HS-5 (cell line): ENCODE data around the gene ORC6.
"Not testable (repeated sequence)": the region's sequence is repeated elsewhere in the genome, so short reads cannot be mapped to it uniquely, and the experiment has no call there.

Experiments used
- DNase-seq: peaks from one replicate; pipeline ENCODE4 v3.0.0-alpha.2; 2012; ENCODE audit warnings: low read depth

ORC6 gene, protein sequence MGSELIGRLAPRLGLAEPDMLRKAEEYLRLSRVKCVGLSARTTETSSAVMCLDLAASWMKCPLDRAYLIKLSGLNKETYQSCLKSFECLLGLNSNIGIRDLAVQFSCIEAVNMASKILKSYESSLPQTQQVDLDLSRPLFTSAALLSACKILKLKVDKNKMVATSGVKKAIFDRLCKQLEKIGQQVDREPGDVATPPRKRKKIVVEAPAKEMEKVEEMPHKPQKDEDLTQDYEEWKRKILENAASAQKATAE

GRCh38 chr16:46689365-46690280, at the start of gene ORC6:
Gene ORC6 (plus strand): TSS chr16:46689659. CDS start chr16:46689706, 47 bp downstream.
- peak; percentile 83 for DNase-seq

DNA sequence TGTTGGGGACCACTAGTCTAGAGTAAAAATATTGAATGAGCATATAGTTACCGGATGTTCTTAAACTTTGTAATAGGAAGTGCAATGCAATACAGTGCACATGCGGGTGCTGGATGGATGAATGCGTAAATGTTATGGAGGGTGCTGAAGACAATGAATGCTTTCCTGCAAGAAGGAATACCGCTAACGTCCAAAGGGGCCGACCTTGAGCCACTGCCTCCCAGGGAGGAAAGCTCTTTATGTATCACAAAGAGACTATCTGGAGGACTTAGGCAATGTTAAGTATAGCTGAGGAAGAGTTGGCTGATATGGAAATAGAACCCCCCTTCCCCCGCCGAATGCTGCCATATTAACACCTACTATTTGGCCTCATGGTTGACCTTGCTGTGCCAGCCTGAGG, 40.8 kb upstream of the ORC6 start:
- DNase-seq = no peak

DNA sequence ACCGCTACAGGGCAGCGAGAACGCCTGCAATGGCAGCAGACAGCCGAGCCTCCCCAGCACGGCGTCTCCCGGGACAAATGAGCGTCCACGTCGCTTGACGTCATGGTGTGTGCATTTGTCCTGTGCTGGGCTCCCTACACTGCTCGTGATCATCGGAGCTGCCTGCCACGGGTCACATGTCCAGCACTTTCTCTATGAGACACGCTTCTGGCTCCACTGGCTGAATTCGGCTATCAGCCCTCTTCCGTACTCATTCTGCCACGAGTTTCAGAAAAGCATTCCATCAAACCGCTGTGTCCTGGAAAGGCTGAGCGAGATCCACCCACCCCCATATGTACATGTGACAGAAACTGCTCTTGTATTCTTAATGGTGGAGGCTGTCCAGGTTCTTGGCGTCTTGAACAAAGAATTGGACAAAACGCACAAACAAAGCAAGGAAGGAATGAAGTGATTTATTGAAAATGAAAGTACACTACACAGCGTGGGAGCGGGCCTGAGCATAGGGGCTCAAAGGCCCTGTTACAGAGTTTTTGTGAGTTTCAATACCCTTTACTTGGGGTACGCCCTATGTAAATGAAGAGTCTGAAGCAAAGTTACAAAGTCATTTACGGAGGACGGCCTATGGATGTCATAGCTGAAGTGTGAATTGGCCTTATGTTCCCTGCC, 39.7 kb upstream of the ORC6 start:
- DNase-seq = no peak

- DNase-seq = peak; percentile 45
These were observed 39.2 kb upstream of the ORC6 start for GRCh38 chr16:46650254-46650623.

- DNase-seq = no peak
These were observed 38.2 kb upstream of the ORC6 start for GRCh38 chr16:46651305-46651704.

- DNase-seq = no peak
These were observed 30.5 kb upstream of the ORC6 start for GRCh38 chr16:46658925-46659324.

DNA sequence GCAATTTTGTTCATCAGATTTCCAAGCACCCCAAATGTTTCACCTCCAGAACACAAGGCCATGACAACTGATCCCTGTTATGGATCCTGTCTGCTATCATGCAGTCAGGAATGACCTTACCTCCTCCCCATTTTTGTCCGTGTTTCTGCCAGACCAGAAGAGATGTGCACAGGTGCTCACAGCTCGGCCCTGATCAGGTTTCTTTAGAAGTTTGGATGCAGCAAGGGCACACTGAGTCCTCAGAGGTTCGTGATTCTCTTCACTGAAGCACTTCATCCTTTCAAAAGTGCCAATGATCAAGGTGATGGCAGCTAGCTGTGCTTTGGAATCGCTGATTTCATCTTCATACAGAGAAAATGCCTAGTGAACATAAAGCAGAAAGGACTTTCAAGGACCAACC, 27.3 kb upstream of the ORC6 start:
- no peak for DNase-seq

- DNase-seq = no peak
These were observed 16.0 kb upstream of the ORC6 start for GRCh38 chr16:46673320-46674013.

GRCh38 chr16:46677943-46678342, 11.5 kb upstream of the ORC6 start:
- DNase-seq = not testable (repeated sequence)

DNA sequence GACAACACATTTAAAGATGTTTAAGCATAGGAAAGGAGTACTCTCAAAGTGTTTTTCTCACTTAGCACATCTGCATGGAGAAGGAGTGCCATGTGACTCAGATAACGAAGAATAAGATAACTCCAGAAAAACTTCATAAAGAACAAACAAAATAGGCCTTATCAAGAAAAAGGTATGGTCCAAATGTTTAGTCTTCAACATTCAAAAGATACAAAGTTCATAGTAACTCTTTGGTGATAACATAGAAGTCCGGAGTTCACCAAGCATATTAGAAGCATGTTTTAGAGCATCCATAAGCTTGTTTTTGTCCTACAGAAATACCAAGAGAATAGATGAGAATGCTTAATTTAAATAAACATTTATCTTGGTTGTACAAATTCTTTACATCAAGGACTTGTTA, 7.6 kb upstream of the ORC6 start:
- DNase-seq = not testable (repeated sequence)

DNA sequence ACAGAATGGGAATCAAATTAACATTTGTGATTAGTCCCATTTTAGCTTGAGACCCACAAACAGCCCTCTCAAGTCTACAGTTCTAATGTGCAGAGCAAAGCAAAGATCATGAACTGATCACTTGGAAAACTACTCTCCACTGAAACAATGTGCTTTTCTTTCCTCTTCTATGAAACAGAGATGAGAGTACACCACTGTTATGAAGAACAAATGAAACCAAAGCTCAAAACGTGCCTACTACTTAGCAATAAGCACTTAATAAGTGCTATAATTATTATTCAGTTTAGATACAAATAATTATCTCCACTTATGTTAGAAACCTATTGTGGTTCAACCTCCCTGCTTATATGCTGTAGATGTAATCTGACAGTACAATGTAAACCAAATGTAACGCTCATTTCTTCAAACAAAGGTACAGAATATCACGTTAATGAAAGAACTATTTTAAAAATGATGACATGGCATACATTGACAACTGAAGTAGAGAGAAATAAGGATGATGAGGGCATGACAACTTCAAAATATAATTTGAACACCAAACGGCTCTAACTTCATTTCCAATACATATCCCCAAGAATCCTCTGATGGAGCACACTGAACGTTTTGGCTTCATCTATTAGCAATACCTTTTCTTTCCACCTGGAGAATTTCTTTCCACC, 2.5 kb upstream of the ORC6 start:
- DNase-seq = no peak

- DNase-seq = no peak
These were observed 2.0 kb upstream of the ORC6 start for GRCh38 chr16:46687486-46687885.

- no peak for DNase-seq
These were observed 1.3 kb upstream of the ORC6 start for GRCh38 chr16:46688101-46688653.

GRCh38 chr16:46688654-46689364, 650 bp upstream of the ORC6 start, which contains the start of gene VPS35:
Gene VPS35 (minus strand): TSS chr16:46689178. CDS start chr16:46689133, 45 bp downstream.
- DNase-seq = no peak

DNA sequence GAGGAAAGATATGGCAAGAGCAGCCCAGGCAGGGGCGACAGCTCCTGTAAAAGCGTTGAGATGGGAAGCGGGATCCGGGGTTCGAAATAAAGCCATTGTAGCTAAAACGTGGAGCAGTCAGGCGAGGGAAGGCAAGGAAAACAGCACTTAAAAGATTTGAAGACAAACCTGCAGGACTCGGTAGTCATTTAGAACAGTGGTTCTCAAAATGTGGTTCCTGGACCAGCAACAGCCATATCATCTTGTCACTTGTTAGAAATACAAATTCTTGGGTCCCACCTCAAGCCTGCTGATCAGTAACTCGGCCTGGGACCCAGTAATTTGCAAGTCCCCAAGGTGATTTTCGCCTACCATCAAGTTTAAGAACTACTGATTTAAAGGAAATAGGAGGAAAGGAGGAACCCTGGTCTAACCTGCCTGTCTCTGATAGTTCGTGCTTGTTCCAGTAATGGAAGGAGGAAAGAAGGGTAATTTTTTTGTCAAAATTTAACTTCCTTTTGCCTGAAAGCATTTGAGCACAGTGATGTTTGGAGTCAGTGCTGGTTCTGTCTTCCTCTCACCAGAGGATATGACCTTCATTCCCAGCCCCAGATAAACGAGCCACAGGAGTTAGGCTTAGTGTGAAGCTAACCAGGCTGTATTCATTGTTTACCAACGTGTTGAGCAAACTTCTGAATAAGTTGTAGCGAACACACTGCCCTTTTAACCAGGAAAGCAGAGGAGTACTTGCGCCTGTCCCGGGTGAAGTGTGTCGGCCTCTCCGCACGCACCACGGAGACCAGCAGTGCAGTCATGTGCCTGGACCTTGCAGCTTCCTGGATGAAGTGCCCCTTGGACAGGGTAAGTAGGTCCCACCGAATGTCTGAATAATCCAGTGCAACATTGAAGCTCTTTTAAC, 1.1 kb downstream of the ORC6 start:
- DNase-seq = no peak

- DNase-seq = no peak
These were observed 2.3 kb downstream of the ORC6 start for GRCh38 chr16:46691726-46692125.

GRCh38 chr16:46693598-46693997, 4.1 kb downstream of the ORC6 start:
- no peak for DNase-seq

DNA sequence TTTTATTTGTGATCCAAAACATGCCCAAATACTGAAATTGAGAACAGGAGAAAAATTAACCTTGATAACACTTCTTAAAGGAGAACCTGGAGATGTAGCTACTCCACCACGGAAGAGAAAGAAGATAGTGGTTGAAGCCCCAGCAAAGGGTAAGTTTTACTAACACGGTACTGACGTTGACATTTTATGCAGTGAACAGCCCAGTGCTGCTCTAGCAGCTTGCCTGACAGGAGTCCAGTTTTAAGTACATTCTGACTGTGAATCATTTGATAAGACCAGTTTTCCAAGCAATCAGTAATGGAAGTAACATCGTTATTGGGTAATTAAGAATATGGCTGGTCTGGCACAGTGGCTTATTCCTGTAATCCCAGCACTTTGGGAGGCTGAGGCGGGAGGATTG, 6.5 kb downstream of the ORC6 start:
- no peak for DNase-seq

- no peak for DNase-seq
These were observed 7.5 kb downstream of the ORC6 start for GRCh38 chr16:46696957-46697356.

DNA sequence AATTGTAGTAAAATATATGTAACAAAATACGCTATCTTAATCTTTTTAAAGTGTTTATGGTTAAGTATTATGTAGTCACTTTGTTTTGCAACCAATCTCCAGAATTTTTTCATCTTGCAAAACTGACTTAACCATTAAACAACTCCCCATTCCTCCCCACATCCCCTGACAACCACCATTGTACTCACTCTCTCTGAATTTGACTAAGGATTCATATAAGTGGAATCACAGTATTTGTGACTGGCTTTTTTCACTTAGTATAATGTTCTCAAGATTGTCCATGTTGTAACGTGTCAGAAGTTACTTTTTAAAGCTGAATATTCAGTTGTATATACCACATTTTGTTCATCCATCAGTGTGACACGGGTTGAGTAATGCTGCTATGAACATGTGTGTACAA, 10.6 kb downstream of the ORC6 start:
- no peak for DNase-seq
